ENCODE results near the gene BEGAIN. TPM values are rescaled to one million over a fixed set of nuclear protein-coding genes. Genes with fewer than 3 reads are reported as not detected.

The BEGAIN gene
- total RNA-seq, 1 experiment from 2014 or later = not detected

- no peaks in the 10 kb centered on the region for H3K9me3 ChIP-seq (ENCODE audit: insufficient read depth, low read depth)
- H3K4me3 ChIP-seq = no peak overlapping the region
- H3K36me3 ChIP-seq (ENCODE audit: low read depth) = no peaks in the 10 kb centered on the region
- intact Hi-C loops (cut with micrococcal nuclease; ENCODE audit: unreplicated experiment) = no loop called here
- ChIA-PET CTCF (no interaction called here), POLR2A (ENCODE audit: unreplicated experiment) (interaction anchor here (0.7 kb wide), 1 partner anchor 10 kb away, joined by 11 read pairs; no protein-coding TSS in a partner anchor)
- no peak overlapping the region for H3K4me2 ChIP-seq
- TF ChIP-seq EZH2 (IDR thresholded peaks at IDR 0.05; ENCODE audit: low read depth) (no peak), CTCF (conservative IDR thresholded peaks at IDR 0.05) (no peak)
- H3K9me2 ChIP-seq (ENCODE audit: insufficient read depth) = no peaks in the 10 kb centered on the region
- H2AFZ ChIP-seq = no peak overlapping the region
- H4K20me1 ChIP-seq (ENCODE audit: insufficient read depth) = no peaks in the 10 kb centered on the region
- H3F3A ChIP-seq (ENCODE audit: insufficient read depth, low read depth) = no peaks in the 10 kb centered on the region
- H3K4me1 ChIP-seq (replicated peaks; ENCODE audit: insufficient read depth) = no peaks in the 10 kb centered on the region
- no peak overlapping the region for H3K27ac ChIP-seq
- H3K27me3 ChIP-seq (ENCODE audit: insufficient read depth, low read depth) = peaks cover 30% of the 10 kb centered on the region
- no peaks in the 10 kb centered on the region for H3K79me2 ChIP-seq (ENCODE audit: low read depth)
- no TSS peak for BruUV-seq (replicated peaks)
- DNase-seq = no peak
These were observed 20.8 kb upstream of the BEGAIN start for GRCh38 chr14:100608064-100608463.

- no peak overlapping the region for H3K4me2 ChIP-seq
- no peak overlapping the region for H2AFZ ChIP-seq
- H3F3A ChIP-seq (ENCODE audit: insufficient read depth, low read depth) = no peaks in the 10 kb centered on the region
- POLR2A ChIA-PET (ENCODE audit: unreplicated experiment) = interaction anchor here (0.7 kb wide), 1 partner anchor 10 kb away, joined by 11 read pairs; no protein-coding TSS in a partner anchor
- H3K27me3 ChIP-seq (ENCODE audit: insufficient read depth, low read depth) = peaks cover 32% of the 10 kb centered on the region
- no peaks in the 10 kb centered on the region for H3K36me3 ChIP-seq (ENCODE audit: low read depth)
- TF ChIP-seq EZH2 (IDR thresholded peaks at IDR 0.05; ENCODE audit: low read depth) (no peak), CTCF (conservative IDR thresholded peaks at IDR 0.05) (no peak)
- no peak for DNase-seq
- no peak overlapping the region for H3K4me3 ChIP-seq
- H3K4me1 ChIP-seq (replicated peaks; ENCODE audit: insufficient read depth) = no peaks in the 10 kb centered on the region
- no peaks in the 10 kb centered on the region for H3K9me2 ChIP-seq (ENCODE audit: insufficient read depth)
- CTCF ChIA-PET = no interaction called here
- H3K27ac ChIP-seq = no peak overlapping the region
- no peaks in the 10 kb centered on the region for H3K79me2 ChIP-seq (ENCODE audit: low read depth)
- intact Hi-C loops (cut with micrococcal nuclease; ENCODE audit: unreplicated experiment) = no loop called here
- no peaks in the 10 kb centered on the region for H3K9me3 ChIP-seq (ENCODE audit: insufficient read depth, low read depth)
- BruUV-seq (replicated peaks) = no TSS peak
- H4K20me1 ChIP-seq (ENCODE audit: insufficient read depth) = no peaks in the 10 kb centered on the region
These were observed 20.4 kb upstream of the BEGAIN start for GRCh38 chr14:100607611-100607956.

- Histone ChIP-seq H3K9me2 (ENCODE audit: insufficient read depth) (no peaks in the 10 kb centered on the region), H3K4me3 (no peak overlapping the region), H3K9me3 (ENCODE audit: insufficient read depth, low read depth) (no peaks in the 10 kb centered on the region), H3K79me2 (ENCODE audit: low read depth) (no peaks in the 10 kb centered on the region), H3K27me3 (ENCODE audit: insufficient read depth, low read depth) (peaks cover 32% of the 10 kb centered on the region), H4K20me1 (ENCODE audit: insufficient read depth) (no peaks in the 10 kb centered on the region), H3K4me2 (no peak overlapping the region), H3K27ac (no peak overlapping the region), H2AFZ (no peak overlapping the region), H3F3A (ENCODE audit: insufficient read depth, low read depth) (no peaks in the 10 kb centered on the region), H3K4me1 (replicated peaks; ENCODE audit: insufficient read depth) (no peaks in the 10 kb centered on the region), H3K36me3 (ENCODE audit: low read depth) (no peaks in the 10 kb centered on the region)
- intact Hi-C loops (cut with micrococcal nuclease; ENCODE audit: unreplicated experiment) = no loop called here
- TF ChIP-seq EZH2 (IDR thresholded peaks at IDR 0.05; ENCODE audit: low read depth) (no peak), CTCF (conservative IDR thresholded peaks at IDR 0.05) (no peak)
- DNase-seq = no peak
- BruUV-seq (replicated peaks) = no TSS peak
- ChIA-PET CTCF (no interaction called here), POLR2A (ENCODE audit: unreplicated experiment) (no interaction called here)
These were observed 19.7 kb upstream of the BEGAIN start for GRCh38 chr14:100606687-100607610.
